HFFc6 (cell line): ENCODE data around the gene CYYR1. TPM values are rescaled to one million over a fixed set of nuclear protein-coding genes. Genes with fewer than 3 reads are reported as not detected.
A peak's percentile ranks its signal among the peaks of the same experiment; 100 is the strongest.

ENCODE experiments used
- DNase-seq: peaks from one replicate; pipeline ENCODE4 v3.0.0-alpha.2; 2018
- H3K27ac Mint-ChIP-seq: 2 replicates; pipeline ENCODE4 v1.8.0; 2020; ENCODE audit warnings: mild to moderate bottlenecking, mixed read lengths
- H3K27me3 Mint-ChIP-seq: 2 replicates; pipeline ENCODE4 v1.8.0; 2021; ENCODE audit warnings: mild to moderate bottlenecking, moderate library complexity, mixed read lengths; ENCODE audit not compliant: insufficient read depth
- H3K36me3 Mint-ChIP-seq: 2 replicates; pipeline ENCODE4 v1.8.0; 2021; ENCODE audit warnings: low read depth, mixed read lengths
- H3K4me1 Mint-ChIP-seq: 2 replicates; pipeline ENCODE4 v1.8.0; 2020; ENCODE audit warnings: low read depth, mixed read lengths
- H3K4me3 Mint-ChIP-seq: 2 replicates; pipeline ENCODE4 v1.8.0; 2020; ENCODE audit warnings: mild to moderate bottlenecking, moderate library complexity, mixed read lengths
- H3K9me3 Mint-ChIP-seq: 2 replicates; pipeline ENCODE4 v1.8.0; 2020; ENCODE audit warnings: mild to moderate bottlenecking, mixed read lengths
- CTCF ChIP-seq: fragments of 200-600 bp; sonication (generic); IDR thresholded peaks from 2 replicates; pipeline ENCODE4 v1.5.0; 2021; ENCODE audit warnings: antibody characterized with exemption, mild to moderate bottlenecking
- total RNA-seq, 6 experiments: library from RNA; stranded (reverse); fragmentation: NEBNext Ultra II Directional; extraction: Animal tissue kit (Norgen Biotek cat#: 25700); gene quantifications; 2 replicates in 1 of 6; 3 replicates in 5 of 6; pipeline ENCODE4 v1.2.3, GENCODE V29; 2021

CYYR1 gene
- total RNA-seq, 6 experiments from 2014 or later: not detected

- Mint-ChIP-seq H3K4me1 (peaks cover 37% of the 10 kb centered on the region), H3K9me3 (peaks cover 8% of the 10 kb centered on the region), H3K27ac (0 out of 2 replicates have a peak overlapping the region, but pooled peaks have one; percentile 0), H3K36me3 (no peaks in the 10 kb centered on the region), H3K4me3 (no peak overlapping the region), H3K27me3 (no peaks in the 10 kb centered on the region)
- DNase-seq: peak; percentile 11
- no peak for TF ChIP-seq CTCF
Observed at GRCh38 chr21:26445440-26445839, 127.6 kb downstream of the CYYR1 start.

GRCh38 chr21:26444646-26445045, 128.4 kb downstream of the CYYR1 start:
- Mint-ChIP-seq H3K4me1 (peaks cover 37% of the 10 kb centered on the region), H3K27me3 (no peaks in the 10 kb centered on the region), H3K4me3 (no peak overlapping the region), H3K9me3 (peaks cover 8% of the 10 kb centered on the region), H3K36me3 (no peaks in the 10 kb centered on the region), H3K27ac (no peak overlapping the region)
- no peak for DNase-seq
- no peak for TF ChIP-seq CTCF

- Mint-ChIP-seq H3K27ac (no peak overlapping the region), H3K4me1 (peaks cover 30% of the 10 kb centered on the region), H3K4me3 (no peak overlapping the region), H3K27me3 (no peaks in the 10 kb centered on the region), H3K36me3 (no peaks in the 10 kb centered on the region), H3K9me3 (peaks cover 8% of the 10 kb centered on the region)
- DNase-seq: no peak
- TF ChIP-seq CTCF: no peak
Observed at GRCh38 chr21:26443867-26444266, 129.2 kb downstream of the CYYR1 start.

- TF ChIP-seq CTCF: no peak
- no peak overlapping the region for H3K27ac Mint-ChIP-seq
- H3K4me1 Mint-ChIP-seq: peaks cover 24% of the 10 kb centered on the region
- no peaks in the 10 kb centered on the region for H3K36me3 Mint-ChIP-seq
- no peak for DNase-seq
- H3K4me3 Mint-ChIP-seq: no peak overlapping the region
- no peaks in the 10 kb centered on the region for H3K27me3 Mint-ChIP-seq
- peaks cover 8% of the 10 kb centered on the region for H3K9me3 Mint-ChIP-seq
Observed at GRCh38 chr21:26443291-26443690, 129.8 kb downstream of the CYYR1 start.

- no peak for TF ChIP-seq CTCF
- Mint-ChIP-seq H3K27me3 (no peaks in the 10 kb centered on the region), H3K4me3 (no peak overlapping the region), H3K27ac (no peak overlapping the region), H3K36me3 (no peaks in the 10 kb centered on the region), H3K4me1 (peaks cover 9% of the 10 kb centered on the region; the same call in 1 of the 2 replicates), H3K9me3 (peaks cover 8% of the 10 kb centered on the region)
- no peak for DNase-seq
Observed at GRCh38 chr21:26441149-26441548, 131.9 kb downstream of the CYYR1 start.

GRCh38 chr21:26438976-26439375, 134.1 kb downstream of the CYYR1 start:
- Mint-ChIP-seq H3K27ac (no peak overlapping the region), H3K27me3 (no peaks in the 10 kb centered on the region), H3K4me3 (no peak overlapping the region), H3K36me3 (no peaks in the 10 kb centered on the region), H3K4me1 (no peaks in the 10 kb centered on the region), H3K9me3 (peaks cover 8% of the 10 kb centered on the region)
- TF ChIP-seq CTCF: no peak
- DNase-seq: no peak
